GM12873 (cell line): ENCODE measurements around the gene CTPS1.

Experiments used
- CTCF ChIP-seq: IDR thresholded peaks from 2 replicates; pipeline ENCODE4 v1.5.1; 2012; ENCODE audit warnings: low read depth, mild to moderate bottlenecking, moderate library complexity, low read length, control low read depth; ENCODE audit not compliant: insufficient read depth; ENCODE audit errors: missing control alignments

The CTPS1 gene

GRCh38 chr1:40979241-40980067 lies at the start of gene CTPS1:
TSS of gene CTPS1 (plus strand) at chr1:40979696. CDS start at chr1:40983291, 3,595 bp downstream.
- peak; percentile 45 for TF ChIP-seq CTCF

- TF ChIP-seq CTCF = no peak
These were observed 49.1 kb upstream of the CTPS1 start for GRCh38 chr1:40930174-40930964.

- no peak for TF ChIP-seq CTCF
These were observed 47.9 kb upstream of the CTPS1 start for GRCh38 chr1:40931601-40932000.

GRCh38 chr1:40932006-40932405 lies 47.5 kb upstream of the CTPS1 start:
- no peak for TF ChIP-seq CTCF

- no peak for TF ChIP-seq CTCF
These were observed 42.6 kb upstream of the CTPS1 start for GRCh38 chr1:40936931-40937339.

- TF ChIP-seq CTCF = no peak
These were observed 41.1 kb upstream of the CTPS1 start for GRCh38 chr1:40938393-40938792.
